ENCODE measurements around the gene MED23.

Gene MED23

DNA sequence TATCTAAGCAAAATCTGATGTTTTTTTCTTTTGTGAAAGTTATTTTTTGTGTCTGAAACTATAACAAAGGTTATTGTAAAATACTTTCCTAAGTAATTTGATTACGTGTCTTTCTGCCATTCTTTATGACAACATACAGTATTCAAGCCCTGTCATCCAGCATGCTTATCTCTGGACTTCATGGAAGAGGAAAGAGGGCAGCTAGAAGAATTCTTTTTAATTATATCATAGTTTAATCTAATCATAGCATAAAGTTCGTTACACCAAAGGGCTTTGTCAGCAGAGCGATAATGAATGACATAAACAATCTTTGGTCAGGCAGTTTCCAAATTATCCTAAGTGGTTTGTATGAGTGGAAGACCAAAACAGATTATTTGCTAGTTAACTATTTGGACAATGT is 12.5 kb upstream of the MED23 start:
- DNase-seq, result no peak

DNA sequence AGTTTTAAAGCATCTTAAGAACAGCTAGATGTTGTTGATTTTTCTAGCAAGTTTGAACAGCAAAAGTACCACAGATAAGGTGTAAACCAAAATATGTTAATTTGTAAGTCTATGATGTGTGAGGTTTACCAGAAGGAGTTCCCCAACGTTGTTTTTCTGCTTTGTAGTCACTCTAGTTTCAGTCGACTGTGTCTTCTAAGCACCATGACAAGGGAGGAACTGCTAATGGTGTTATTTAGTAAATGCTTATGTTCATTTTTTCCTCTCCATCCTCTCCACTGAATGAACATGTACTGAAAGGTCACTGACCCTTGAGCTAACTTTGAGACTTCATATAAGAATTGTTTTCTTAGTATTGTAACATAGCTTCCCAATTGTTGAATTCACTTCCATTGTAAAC is 12.1 kb upstream of the MED23 start:
- no peak for DNase-seq

DNA sequence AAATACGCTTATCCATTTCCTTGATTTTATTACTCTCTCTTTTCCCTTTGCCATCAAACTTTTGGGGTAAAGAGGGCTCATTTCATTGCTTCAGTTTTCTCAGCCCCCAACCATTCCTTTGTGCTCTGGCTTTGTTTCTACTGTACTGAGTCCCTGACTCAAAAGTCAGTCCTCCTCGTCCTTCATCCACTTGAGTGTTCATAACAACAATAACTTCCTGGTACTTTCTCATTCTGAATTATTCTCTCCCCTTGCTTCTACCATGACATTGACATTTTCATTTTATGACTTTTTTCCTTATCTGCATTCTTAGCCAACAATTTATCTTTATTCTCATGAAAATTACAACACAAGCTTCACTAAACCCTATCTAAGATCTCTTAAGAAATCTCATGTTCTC is 10.0 kb upstream of the MED23 start:
- DNase-seq, result no peak

DNA sequence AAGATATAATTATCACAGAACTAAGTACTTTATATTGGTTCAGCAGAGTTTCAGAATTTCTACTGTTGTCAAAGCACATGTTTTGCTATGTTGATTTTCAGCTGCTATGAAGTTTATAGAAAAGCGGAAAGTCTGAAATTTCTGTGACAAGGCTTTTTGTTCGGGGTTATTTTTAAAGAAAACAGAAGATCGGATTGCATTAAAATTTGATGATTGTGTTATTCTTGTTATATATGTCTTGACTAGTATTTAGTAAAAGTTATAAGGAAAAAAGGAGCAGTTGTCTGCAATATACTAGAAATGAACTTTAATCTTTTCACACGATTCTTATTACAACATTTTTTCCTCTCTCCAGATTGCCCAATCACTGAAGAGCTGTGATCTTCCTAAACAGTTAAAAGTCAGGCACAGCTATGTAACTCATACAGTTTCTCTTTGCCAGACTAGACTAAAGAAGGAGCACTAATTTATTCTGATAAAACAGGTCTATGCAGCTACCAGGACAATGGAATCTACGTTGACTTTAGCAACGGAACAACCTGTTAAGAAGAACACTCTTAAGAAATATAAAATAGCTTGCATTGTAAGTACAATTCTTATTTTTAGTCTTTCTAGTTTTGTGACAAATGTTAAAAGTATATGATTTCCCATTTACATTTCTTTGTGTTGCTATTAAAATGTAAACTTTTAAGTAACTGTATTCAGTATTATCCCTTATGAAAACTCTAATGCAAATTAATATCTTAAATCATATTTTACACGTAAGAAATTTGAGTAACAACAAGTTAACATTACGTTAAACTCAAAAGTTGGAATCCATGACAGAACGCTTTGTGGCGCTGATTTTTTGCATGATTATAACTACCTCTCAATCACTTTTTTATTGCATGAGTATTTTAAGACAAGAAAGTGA is 9.1 kb upstream of the MED23 start, which contains the start of gene ENPP3:
ENPP3 (plus strand) TSS at position 423 of the 913 bp plus-strand sequence; CDS start at position 506, 83 bp downstream.
- DNase-seq, result no peak

DNA sequence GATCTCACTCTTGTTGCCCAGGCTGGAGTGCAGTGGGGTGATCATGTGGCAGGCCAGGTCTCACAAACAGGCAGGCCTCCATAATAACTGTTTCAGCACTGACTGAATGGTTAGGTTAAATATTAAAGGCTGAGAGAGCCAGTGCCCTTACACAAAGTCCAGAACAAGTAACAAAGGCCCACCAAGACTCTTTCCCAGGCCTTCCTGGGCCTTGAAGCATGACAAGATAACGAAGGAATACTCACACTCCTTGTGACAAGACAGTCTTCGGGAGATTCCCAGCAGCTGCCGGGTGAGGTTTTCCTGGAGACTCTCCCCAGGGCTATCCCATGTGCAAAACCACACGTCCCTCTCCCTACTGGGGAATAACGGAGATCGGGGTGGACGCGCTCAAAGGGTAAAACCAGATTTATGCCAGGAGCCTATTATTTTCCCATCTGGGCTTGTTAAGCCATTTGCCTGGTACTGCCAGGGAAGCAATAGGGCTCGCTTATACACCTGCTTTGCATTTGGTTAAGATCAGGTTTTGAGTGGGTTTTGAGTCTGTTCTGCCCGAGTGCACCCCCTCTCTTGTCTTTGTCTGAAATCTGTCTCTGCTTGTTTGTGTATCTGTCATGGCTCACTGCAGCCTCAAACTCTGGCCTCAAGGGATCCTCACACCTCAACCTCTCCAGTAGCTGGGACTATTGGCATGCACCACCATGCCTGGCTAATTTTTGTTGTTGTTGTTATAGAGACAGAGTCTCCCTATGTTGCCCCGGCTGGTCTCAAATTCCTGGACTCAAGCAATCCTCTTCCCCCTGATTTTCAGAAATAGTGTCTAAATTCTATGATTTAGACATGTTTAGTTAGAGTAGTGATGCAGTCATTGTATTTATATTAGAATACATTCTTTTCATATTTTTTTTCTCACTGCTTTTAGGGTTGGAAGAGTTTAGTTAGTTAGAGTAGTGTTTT is 7.6 kb upstream of the MED23 start:
- DNase-seq, result no peak

DNA sequence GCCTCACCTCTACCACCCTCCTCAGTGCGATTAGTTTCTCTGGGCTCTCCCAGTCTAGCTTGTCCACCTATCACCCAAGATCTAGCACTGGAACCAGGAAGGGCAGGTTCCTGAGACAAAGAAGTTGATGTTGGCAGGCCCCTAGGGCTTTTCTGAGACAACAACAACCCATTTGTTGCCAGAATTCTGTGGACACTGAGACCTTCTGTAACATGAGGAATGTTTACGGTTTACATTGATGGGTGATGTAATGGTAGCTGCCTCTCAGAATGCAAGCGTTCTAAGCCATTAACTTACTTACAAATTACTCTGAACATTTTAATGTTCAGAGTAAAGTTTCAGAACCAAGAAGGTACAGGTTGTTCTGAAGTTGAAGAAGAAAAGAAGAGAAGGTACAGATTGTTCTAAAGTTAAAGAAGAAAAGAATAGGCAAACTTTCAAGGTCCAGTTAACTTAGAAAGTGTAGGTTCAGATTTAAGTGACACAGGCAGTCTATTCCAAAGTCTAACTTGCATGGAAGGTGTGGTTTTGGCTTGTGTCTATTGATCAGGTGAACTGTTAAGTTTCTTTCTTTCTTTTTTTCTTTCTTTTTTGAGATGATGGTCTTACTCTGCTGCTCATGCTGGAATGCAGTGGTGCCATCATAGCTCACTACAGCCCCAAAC is 3.7 kb upstream of the MED23 start:
- DNase-seq, result no peak

DNA sequence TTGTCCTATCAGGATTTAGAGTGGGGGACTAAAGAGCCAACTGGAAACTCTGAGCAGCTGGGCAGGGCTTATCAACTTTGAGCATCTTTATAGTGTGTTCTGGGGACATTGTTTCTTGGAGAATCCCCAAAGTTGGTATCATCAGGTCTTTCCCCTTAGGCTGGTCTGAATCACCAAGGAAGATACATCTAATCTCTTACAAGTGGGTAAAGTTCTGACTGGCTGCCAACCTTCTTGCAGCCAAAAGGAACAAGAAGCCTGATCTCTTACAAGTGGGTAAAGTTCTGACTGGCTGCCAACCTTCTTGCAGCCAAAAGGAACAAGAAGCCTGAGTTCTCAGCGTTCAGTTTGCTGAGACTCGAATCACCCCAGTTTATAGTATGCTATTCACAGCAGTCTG is 1.6 kb upstream of the MED23 start:
- DNase-seq, result no peak

DNA sequence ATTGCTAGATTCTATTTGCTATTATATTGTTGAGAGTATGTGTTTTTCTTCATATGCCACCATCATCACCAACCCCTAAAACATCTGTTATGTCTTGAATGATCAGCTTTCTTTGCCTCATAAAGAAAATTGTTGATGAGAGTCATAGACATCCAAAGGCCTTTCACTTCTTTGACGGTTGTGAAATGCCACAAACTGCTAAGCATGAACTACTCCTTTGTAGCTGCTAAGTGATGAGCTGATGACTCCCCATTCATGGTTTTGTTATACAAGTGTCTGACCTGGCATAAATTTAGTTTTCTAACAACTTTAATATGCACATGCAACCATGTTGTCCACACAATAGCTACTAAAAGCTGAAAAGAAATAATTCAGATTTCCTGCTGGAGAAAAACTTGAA is 684 bp upstream of the MED23 start:
- no peak for DNase-seq

DNA sequence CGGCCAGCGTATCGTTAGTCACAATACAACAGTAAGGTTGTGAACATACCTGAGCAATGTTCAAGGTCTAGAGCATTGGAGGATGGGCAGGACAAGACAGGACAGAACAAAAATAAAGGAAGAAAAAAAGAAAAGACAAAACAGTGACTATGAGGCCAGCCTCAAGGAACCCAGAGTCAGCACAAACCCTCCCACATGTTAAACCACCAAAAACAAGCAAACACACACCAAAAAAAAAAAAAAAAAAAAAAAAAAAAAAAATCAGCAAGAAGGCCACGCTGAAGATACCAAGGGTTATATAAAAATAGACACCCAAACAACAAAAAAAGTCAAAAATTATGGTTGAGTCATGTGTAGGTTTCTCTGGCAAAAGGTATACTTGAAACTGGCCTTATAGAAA is 12.8 kb downstream of the MED23 start:
- DNase-seq, result no peak

DNA sequence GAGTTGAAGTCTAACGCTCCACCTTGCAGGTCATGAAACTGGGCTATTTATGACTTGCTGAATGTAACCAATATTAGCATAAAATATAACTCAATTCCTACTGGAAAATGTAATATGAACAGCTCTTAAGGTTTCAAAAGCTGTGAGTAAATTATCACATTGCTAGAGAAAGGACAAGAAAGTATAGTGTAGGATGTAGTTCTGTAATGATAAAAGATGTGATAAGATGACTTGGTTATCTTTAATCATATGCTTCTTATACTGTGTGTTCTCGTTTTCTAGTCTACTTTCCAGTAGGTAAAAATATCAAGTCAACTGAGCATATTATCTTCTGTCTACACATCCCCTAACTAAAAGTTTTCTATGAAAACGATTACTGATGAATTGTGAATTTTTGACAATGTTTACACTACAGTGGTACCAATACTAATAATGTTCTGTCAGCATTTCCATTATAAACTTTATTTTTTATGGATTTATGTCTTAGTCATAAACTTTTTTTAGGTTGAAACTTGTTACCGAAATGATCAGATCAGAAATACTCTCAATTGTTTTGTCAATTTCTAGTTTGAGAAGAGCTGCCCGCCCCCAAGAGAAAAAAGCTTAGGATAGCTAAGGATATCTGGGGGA is 14.6 kb downstream of the MED23 start:
- DNase-seq, result no peak

DNA sequence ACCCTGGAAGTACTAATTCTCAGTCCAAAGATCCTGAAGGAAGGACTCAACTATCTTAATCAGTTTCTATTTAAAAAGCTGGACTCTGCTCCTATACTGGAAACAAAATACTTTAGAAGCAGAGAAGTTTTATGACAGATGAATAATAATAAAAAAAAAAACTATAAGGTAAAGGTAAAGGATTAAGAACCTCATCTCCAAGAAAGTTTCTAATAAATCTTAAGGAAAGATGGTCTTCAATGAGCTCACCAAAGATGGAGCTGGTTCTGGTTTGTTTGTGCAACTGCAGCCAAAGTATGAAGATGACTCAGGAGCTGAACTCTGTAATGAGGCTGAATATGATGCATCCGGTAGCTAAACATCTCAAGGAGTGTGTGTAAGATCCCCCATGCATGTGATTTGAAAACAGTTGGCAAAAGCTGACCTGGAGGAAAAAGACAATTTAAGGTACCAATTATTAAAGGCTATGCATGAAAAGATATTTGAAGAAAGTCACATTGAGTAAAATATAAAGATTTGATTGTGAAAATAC is 25.2 kb downstream of the MED23 start:
- DNase-seq, result no peak

DNA sequence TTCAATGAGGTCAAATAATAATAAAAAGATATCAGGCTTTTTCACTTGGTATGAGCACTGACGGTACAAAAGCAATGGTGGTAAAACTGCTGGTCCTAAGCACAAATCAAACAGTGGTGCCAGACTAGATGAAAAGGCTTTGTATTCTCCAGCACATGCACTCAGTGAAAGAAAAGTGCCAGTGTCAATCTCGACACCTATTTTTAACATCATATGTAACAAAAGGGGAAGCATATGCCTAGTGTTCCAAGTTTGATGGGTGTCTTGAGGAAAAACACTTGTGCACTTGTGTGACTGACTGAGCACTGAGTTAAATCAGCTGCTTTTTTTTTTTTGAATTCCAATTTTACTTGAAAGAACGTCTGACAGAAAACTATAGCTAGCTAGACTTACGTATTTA is 27.3 kb downstream of the MED23 start:
- DNase-seq, result no peak

DNA sequence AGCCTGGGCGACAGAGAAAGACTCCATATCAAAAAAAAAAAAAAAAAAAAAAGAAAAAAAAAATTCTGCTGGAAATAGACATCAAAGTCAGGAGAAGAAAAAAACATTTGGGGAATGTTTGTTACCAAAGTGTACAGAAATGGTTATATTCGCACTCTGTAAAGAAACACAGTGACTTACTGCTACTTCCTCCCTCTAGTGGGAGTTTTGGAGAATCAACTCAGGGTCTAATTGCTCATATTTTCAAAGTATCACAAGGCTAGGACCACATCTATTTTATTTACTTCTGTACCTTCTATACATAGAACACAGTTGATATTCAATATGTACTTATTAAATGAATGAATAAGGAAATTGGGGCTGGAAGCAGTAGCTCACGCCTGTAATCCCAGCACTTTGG is 30.6 kb downstream of the MED23 start:
- no peak for DNase-seq

DNA sequence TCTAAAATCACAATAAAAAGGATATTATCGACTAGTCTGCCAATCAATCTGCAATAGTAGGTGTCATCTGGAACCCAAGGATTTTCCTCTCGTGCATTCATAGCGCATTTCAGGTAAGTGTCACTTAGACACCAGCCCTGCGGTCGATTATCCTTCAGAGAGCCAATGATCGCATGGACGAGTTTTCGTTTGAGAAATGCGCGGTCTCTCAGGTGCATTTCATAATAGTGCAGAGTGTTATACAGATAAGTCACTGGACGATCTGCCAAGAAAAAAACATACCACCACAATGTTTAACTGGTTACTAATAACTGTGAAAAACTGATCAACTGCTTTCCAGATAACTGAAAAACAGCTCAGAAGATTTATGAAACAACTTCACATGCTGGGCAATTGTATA is 34.0 kb downstream of the MED23 start:
- no peak for DNase-seq

DNA sequence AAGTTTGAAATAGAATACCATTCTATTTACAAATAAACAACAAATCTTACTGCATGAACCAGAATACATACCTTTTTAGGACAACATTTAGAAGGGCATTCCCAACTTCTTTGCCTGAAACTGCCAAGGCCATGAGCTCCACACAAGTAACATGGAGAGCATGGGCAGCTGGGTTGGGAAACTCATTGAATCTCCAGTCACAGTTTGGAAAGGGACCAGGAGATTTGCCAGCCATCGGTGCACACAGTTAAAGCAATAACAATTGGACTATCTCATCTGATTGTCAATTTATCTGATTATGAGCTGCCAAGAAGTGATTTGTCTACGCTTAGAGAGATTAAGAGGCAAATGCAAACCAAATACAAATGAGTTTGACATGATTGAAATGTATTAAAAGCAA is 35.1 kb downstream of the MED23 start:
- no peak for DNase-seq

DNA sequence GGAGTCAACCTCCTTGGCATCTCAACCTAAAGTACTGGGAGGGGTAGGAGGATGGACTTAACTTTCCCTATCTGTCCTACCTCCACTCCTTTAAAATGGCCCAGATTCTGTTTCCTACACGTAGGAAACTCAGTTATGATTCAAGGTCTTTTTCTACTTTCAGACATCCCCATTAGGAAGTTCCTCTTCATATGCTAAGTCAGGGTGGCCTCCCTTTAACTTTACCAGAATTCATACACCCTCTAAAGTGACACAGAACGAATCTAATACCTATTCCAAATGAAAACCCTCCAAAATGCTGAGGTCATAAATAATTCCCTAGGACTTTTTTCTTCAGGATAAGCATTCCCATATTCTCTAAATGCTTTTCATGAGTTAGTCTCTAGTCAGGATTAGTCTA is 39.4 kb downstream of the MED23 start:
- DNase-seq, result no peak

DNA sequence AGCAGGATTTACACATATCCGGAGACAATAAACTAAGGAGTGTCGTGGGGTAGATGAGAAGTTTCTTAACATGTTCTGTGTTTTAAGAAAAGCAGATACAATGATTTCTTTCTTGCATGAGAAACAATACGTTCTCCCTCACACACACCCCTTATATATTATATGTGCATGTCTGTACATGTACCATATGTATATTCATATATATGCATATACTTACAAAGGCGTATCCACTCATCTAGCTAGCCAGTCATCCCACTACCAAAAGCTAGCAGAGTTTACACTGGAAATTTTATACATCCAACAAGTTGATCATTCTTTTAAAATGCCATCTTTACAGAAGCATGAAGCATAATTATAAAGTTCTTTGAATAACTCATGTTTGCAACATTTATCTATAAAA is 40.1 kb downstream of the MED23 start:
- DNase-seq, result no peak

DNA sequence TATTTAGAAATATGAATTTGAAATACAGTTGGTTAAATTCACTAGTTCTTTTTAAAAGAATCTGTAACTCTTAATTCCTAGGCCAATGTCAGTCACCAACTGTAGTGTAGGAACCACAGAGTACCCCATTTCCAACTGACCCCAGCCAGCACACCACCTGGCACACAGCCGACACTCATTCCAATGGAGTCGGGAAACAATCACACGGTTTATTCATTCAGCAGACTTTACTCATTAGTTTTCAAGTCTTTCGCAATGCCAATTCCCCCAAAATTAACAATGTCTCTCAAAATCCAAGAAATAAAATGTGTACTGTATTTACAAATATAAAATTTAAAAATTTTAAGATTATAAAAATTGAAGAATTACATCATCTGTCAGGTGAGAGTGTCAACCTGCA is 41.5 kb downstream of the MED23 start:
- DNase-seq, result no peak

DNA sequence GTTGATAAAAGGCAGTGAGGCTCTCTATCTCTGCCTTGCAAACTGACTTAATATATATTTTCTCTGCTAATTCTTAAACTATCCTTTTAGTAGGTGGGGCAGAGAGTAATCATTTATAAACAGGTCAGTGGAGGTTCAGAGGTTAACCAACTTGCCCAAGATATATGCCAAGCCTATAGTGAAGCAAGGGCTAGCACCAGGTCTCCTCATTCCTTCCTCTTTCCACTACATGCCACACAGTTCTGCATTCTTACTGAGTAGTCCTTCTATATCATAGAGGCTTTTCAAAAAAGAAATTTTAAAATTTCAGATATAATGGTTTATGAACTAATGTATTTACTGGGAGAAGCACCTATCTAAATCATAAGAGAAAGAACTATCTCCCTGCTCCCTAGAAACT is 46.5 kb downstream of the MED23 start:
- no peak for DNase-seq

DNA sequence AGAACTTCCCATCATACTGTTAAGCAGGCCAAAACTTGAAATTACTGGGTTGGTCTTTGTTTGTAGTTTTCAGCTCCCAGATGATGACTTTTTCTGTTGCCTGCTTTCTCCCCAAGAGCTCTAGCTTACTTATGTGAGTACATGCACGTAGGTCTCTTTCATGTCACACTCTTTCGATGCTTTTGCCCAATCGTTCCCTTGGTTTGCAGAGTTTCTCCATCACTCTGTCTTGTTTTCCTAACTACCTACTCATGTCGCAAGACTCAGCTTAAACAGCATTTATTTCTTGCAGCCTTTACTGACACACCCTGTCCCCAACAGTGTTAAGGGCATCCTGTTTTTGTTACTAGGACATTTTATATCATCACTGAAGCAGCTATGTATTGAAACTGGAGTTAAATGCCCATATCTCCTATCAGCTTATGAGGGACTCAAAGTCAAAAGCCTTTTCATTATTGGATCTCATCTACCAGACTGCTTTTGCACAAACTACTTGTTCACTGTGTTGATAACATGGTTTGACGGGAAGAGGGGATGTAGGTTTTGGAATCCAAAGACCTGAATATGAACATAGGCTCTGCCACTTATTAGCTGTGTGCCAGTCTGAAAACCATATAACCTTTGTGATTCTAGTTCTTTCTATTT is 52.1 kb downstream of the MED23 start:
- DNase-seq, result no peak

DNA sequence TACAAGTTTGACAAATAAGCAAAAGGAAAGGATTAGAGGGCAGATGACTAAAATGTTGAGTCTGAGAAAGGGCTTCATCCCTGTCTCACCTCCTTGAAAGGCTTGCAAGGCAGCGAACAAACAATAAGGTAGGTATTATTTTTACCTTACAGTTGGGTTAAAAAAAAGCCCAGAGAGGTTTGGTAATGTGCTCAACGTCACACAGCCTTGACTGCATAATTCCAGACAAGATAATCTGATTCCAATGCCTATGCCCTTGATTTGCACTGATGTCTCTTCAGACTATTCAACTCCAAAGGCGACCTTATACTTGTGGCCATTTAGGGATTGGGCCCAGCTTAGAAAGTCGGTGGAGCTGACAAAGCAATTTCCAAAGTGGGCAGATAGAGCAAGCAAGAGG is 53.4 kb downstream of the MED23 start:
- DNase-seq, result no peak

DNA sequence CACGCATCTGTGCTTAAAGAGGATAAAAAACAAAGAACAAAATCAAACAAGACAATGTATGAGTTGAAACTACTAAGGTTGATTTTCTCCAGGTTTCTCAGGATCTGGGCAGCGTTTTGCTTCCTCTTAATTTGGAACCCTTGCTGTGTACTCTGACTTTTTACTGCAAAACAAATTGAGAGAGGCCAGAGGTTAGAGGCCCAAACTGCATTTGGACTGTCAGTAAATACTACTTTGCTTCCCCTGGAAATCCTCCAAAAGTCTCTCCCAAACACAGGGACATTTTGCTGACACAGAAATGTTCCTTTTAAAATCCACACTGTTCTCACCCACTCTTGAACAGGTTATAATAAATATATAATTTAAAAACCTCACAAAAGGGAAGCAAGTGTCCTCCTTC is 53.9 kb downstream of the MED23 start:
- DNase-seq, result no peak
